ENCODE data around the gene DHRS1.
A peak's percentile ranks its signal among the peaks of the same experiment; 100 is the strongest.

Gene DHRS1

GRCh38 chr14:24315807-24316596, 16.4 kb upstream of the DHRS1 start:
- ATAC-seq (ENCODE audit: low read depth) (no peak), DNase-seq (ENCODE audit: low spot score) (peak; percentile 71)
- Histone ChIP-seq H3K27me3 (ENCODE audit: insufficient read depth, poor library complexity, severe bottlenecking) (no peaks in the 10 kb centered on the region), H3K9me3 (ENCODE audit: severe bottlenecking) (no peaks in the 10 kb centered on the region), H3K27ac (ENCODE audit: poor library complexity, severe bottlenecking) (no peak overlapping the region), H3K4me1 (ENCODE audit: insufficient read depth, poor library complexity, severe bottlenecking) (peaks cover 20% of the 10 kb centered on the region), H3K36me3 (ENCODE audit: low read depth) (no peaks in the 10 kb centered on the region), H3K4me3 (ENCODE audit: severe bottlenecking) (no peak overlapping the region)
- TF ChIP-seq CTCF (IDR thresholded peaks at IDR 0.05; ENCODE audit: poor library complexity, severe bottlenecking) = no peak

GRCh38 chr14:24315243-24315806, 15.7 kb upstream of the DHRS1 start:
- no peaks in the 10 kb centered on the region for H3K9me3 ChIP-seq (ENCODE audit: severe bottlenecking)
- peak overlapping the region; percentile 2 for H3K27ac ChIP-seq (ENCODE audit: poor library complexity, severe bottlenecking)
- DNase-seq (ENCODE audit: low spot score) (no peak), ATAC-seq (ENCODE audit: low read depth) (no peak)
- peaks cover 22% of the 10 kb centered on the region for H3K4me1 ChIP-seq (ENCODE audit: insufficient read depth, poor library complexity, severe bottlenecking)
- no peak for TF ChIP-seq CTCF (IDR thresholded peaks at IDR 0.05; ENCODE audit: poor library complexity, severe bottlenecking)
- H3K36me3 ChIP-seq (ENCODE audit: low read depth) = no peaks in the 10 kb centered on the region
- no peak overlapping the region for H3K4me3 ChIP-seq (ENCODE audit: severe bottlenecking)
- no peaks in the 10 kb centered on the region for H3K27me3 ChIP-seq (ENCODE audit: insufficient read depth, poor library complexity, severe bottlenecking)

- TF ChIP-seq CTCF (IDR thresholded peaks at IDR 0.05; ENCODE audit: poor library complexity, severe bottlenecking) = no peak
- Histone ChIP-seq H3K4me3 (ENCODE audit: severe bottlenecking) (no peak overlapping the region), H3K27me3 (ENCODE audit: insufficient read depth, poor library complexity, severe bottlenecking) (no peaks in the 10 kb centered on the region), H3K4me1 (ENCODE audit: insufficient read depth, poor library complexity, severe bottlenecking) (peaks cover 30% of the 10 kb centered on the region), H3K27ac (ENCODE audit: poor library complexity, severe bottlenecking) (peak overlapping the region; percentile 2), H3K9me3 (ENCODE audit: severe bottlenecking) (no peaks in the 10 kb centered on the region), H3K36me3 (ENCODE audit: low read depth) (no peaks in the 10 kb centered on the region)
- ATAC-seq (ENCODE audit: low read depth) (no peak), DNase-seq (ENCODE audit: low spot score) (no peak)
Measured at GRCh38 chr14:24314377-24315193, 15.0 kb upstream of the DHRS1 start.

- Histone ChIP-seq H3K4me1 (ENCODE audit: insufficient read depth, poor library complexity, severe bottlenecking) (peaks cover 35% of the 10 kb centered on the region), H3K27me3 (ENCODE audit: insufficient read depth, poor library complexity, severe bottlenecking) (no peaks in the 10 kb centered on the region), H3K9me3 (ENCODE audit: severe bottlenecking) (no peaks in the 10 kb centered on the region), H3K36me3 (ENCODE audit: low read depth) (peaks cover under 1% of the 10 kb centered on the region), H3K4me3 (ENCODE audit: severe bottlenecking) (no peak overlapping the region), H3K27ac (ENCODE audit: poor library complexity, severe bottlenecking) (peak overlapping the region; percentile 2)
- TF ChIP-seq CTCF (IDR thresholded peaks at IDR 0.05; ENCODE audit: poor library complexity, severe bottlenecking) = no peak
- DNase-seq (ENCODE audit: low spot score) = no peak
- no peak for ATAC-seq (ENCODE audit: low read depth)
Measured at GRCh38 chr14:24313913-24314312, 14.3 kb upstream of the DHRS1 start.

All from RWPE2 (cell line).